Trophoblast cell (in vitro differentiated cells and primary cell): Measurements from ENCODE around the gene AK3.
A peak's percentile ranks its signal among the peaks of the same experiment; 100 is the strongest.
"Not testable (repeated sequence)": the region's sequence is repeated elsewhere in the genome, so short reads cannot be mapped to it uniquely, and the experiment has no call there.

ENCODE experiments used
- DNase-seq, 2 donors: peaks; one replicate each; pipeline ENCODE4 v3.0.0-alpha.2; 2016
- H2AFZ ChIP-seq: 2 replicates; pipeline ENCODE4 v1.6.1; 2013; ENCODE audit warnings: low read length, moderate library complexity, mild to moderate bottlenecking; ENCODE audit not compliant: insufficient read depth, poor library complexity
- H2AK5ac ChIP-seq: 2 replicates; pipeline ENCODE4 v1.6.1; 2013; ENCODE audit warnings: mild to moderate bottlenecking, low read length
- H2BK120ac ChIP-seq: 2 replicates; pipeline ENCODE4 v1.6.1; 2013; ENCODE audit warnings: low read length, mild to moderate bottlenecking, moderate library complexity; ENCODE audit not compliant: insufficient read depth, poor library complexity
- H2BK12ac ChIP-seq: 2 replicates; pipeline ENCODE4 v1.6.1; 2013; ENCODE audit warnings: mild to moderate bottlenecking, low read length, moderate library complexity
- H2BK5ac ChIP-seq: 2 replicates; pipeline ENCODE4 v1.6.1; 2013; ENCODE audit warnings: low read length, low read depth, moderate library complexity, mild to moderate bottlenecking; ENCODE audit not compliant: poor library complexity
- H3K14ac ChIP-seq: 2 replicates; pipeline ENCODE4 v1.6.1; 2013; ENCODE audit warnings: mild to moderate bottlenecking, low read length
- H3K18ac ChIP-seq: 2 replicates; pipeline ENCODE4 v1.6.1; 2013; ENCODE audit warnings: mild to moderate bottlenecking, low read length
- H3K23ac ChIP-seq: 2 replicates; pipeline ENCODE4 v1.6.1; 2013; ENCODE audit warnings: low read length
- H3K27ac ChIP-seq: 2 replicates; pipeline ENCODE4 v1.5.1; 2013; ENCODE audit warnings: low read depth, mild to moderate bottlenecking, inconsistent platforms, low read length, moderate library complexity
- H3K27me3 ChIP-seq: 2 replicates; pipeline ENCODE4 v1.6.1; 2013; ENCODE audit warnings: inconsistent platforms, mild to moderate bottlenecking, low read length, moderate library complexity; ENCODE audit not compliant: insufficient read depth
- H3K36me3 ChIP-seq, 2 experiments: 1 replicate in 1 of 2; 2 replicates in 1 of 2; pipeline ENCODE4 v1.6.1; 2013; ENCODE audit warnings: low read length in 2 of 2, mild to moderate bottlenecking in 2 of 2, moderate library complexity in 1 of 2; ENCODE audit not compliant: insufficient read depth in 2 of 2, control insufficient read depth in 1 of 2
- H3K4ac ChIP-seq: 2 replicates; pipeline ENCODE4 v1.6.1; 2013; ENCODE audit warnings: low read depth, mild to moderate bottlenecking, low read length, moderate library complexity
- H3K4me1 ChIP-seq, 2 experiments: 1 replicate in 1 of 2; 2 replicates in 1 of 2; pipeline ENCODE4 v1.6.1; 2013; ENCODE audit warnings: low read length in 2 of 2, mild to moderate bottlenecking in 2 of 2, moderate library complexity in 1 of 2; ENCODE audit not compliant: insufficient read depth in 2 of 2, control insufficient read depth in 1 of 2
- H3K4me2 ChIP-seq: 2 replicates; pipeline ENCODE4 v1.6.1; 2013; ENCODE audit warnings: inconsistent platforms, mild to moderate bottlenecking, low read length, moderate library complexity
- H3K4me3 ChIP-seq: 2 replicates; pipeline ENCODE4 v1.5.1; 2013; ENCODE audit warnings: mild to moderate bottlenecking, low read depth, low read length, inconsistent platforms
- H3K79me1 ChIP-seq: one replicate; pipeline ENCODE4 v1.6.1; 2013; ENCODE audit warnings: low read length
- H3K79me2 ChIP-seq: 2 replicates; pipeline ENCODE4 v1.6.1; 2013; ENCODE audit warnings: low read length, mild to moderate bottlenecking; ENCODE audit not compliant: control insufficient read depth, insufficient read depth, poor library complexity
- H3K9ac ChIP-seq: 2 replicates; pipeline ENCODE4 v1.6.1; 2013; ENCODE audit warnings: mild to moderate bottlenecking, low read length
- H3K9me3 ChIP-seq: 2 replicates; pipeline ENCODE4 v1.6.1; 2013; ENCODE audit warnings: low read depth, mild to moderate bottlenecking, control low read depth, inconsistent platforms, low read length; ENCODE audit not compliant: insufficient read depth
- H4K12ac ChIP-seq: 2 replicates; pipeline ENCODE4 v1.6.1; 2013; ENCODE audit warnings: low read depth, mild to moderate bottlenecking, low read length, moderate library complexity
- H4K8ac ChIP-seq: 2 replicates; pipeline ENCODE4 v1.6.1; 2013; ENCODE audit warnings: low read depth, mild to moderate bottlenecking, low read length, moderate library complexity
- H4K91ac ChIP-seq: one replicate; pipeline ENCODE4 v1.6.1; 2013; ENCODE audit warnings: low read depth, mild to moderate bottlenecking, low read length, moderate library complexity
- WGBS: extraction: QIAGEN DNeasy Blood & Tissue Kit; methylation state at CpG from one replicate; pipeline ENCODE4 v1.1.7; 2013; ENCODE audit warnings: missing lambda C conversion rate; ENCODE audit not compliant: insufficient read length, insufficient coverage; ENCODE audit errors: extremely low coverage; 5-methylcytosine and 5-hydroxymethylcytosine counted together

AK3 gene

GRCh38 chr9:4774958-4775357 is 34.0 kb upstream of the AK3 start:
- H2BK5ac ChIP-seq, H2AFZ ChIP-seq, H3K23ac ChIP-seq, H3K9me3 ChIP-seq, H3K4ac ChIP-seq, H3K27me3 ChIP-seq, H3K14ac ChIP-seq, DNase-seq, H3K4me1 ChIP-seq, H4K91ac ChIP-seq, H3K79me1 ChIP-seq, H2BK120ac ChIP-seq, H4K8ac ChIP-seq, H2BK12ac ChIP-seq, H3K27ac ChIP-seq, H2AK5ac ChIP-seq, H3K36me3 ChIP-seq, H3K4me2 ChIP-seq, H3K79me2 ChIP-seq, H4K12ac ChIP-seq, H3K4me3 ChIP-seq, H3K9ac ChIP-seq, H3K18ac ChIP-seq: not testable (repeated sequence)
- no CpG with 5 or more reads among the region's 2 CpGs for WGBS

- Histone ChIP-seq H3K79me2 (no peaks in the 10 kb centered on the region), H3K18ac (no peak overlapping the region)
These were observed 33.2 kb upstream of the AK3 start for GRCh38 chr9:4774209-4774608.

GRCh38 chr9:4771788-4772187 is 30.8 kb upstream of the AK3 start:
- Histone ChIP-seq H2BK120ac (no peak overlapping the region), H3K14ac (no peak overlapping the region), H4K91ac (no peak overlapping the region), H2BK5ac (no peak overlapping the region), H3K9me3 (no peaks in the 10 kb centered on the region), H4K8ac (no peak overlapping the region), H2BK12ac (no peak overlapping the region), H3K4me3 (no peak overlapping the region), H3K36me3 (no peaks in the 10 kb centered on the region), H3K79me2 (no peaks in the 10 kb centered on the region), H3K27me3 (no peaks in the 10 kb centered on the region), H3K23ac (no peak overlapping the region), H3K4ac (no peak overlapping the region), H3K79me1 (no peaks in the 10 kb centered on the region), H3K27ac (no peak overlapping the region), H3K4me1 (no peaks in the 10 kb centered on the region), H3K18ac (no peak overlapping the region), H3K9ac (no peak overlapping the region), H4K12ac (no peak overlapping the region), H3K4me2 (no peak overlapping the region), H2AK5ac (no peak overlapping the region), H2AFZ (no peak overlapping the region)
- WGBS = no CpG with 5 or more reads among the region's 1 CpG
- no peak for DNase-seq

More at GRCh38 chr9:4774209-4774608, 33.2 kb upstream of the AK3 start:
- Histone ChIP-seq H3K36me3 (no peaks in the 10 kb centered on the region), H2BK120ac (no peak overlapping the region), H3K4me3 (no peak overlapping the region), H3K9ac (no peak overlapping the region), H3K9me3 (no peaks in the 10 kb centered on the region), H3K27me3 (no peaks in the 10 kb centered on the region), H4K12ac (no peak overlapping the region), H2BK5ac (no peak overlapping the region), H4K8ac (no peak overlapping the region), H3K14ac (no peak overlapping the region), H2AFZ (no peak overlapping the region), H3K79me1 (no peaks in the 10 kb centered on the region), H3K27ac (no peak overlapping the region), H2AK5ac (no peak overlapping the region), H3K4me1 (no peaks in the 10 kb centered on the region), H3K4me2 (no peak overlapping the region), H2BK12ac (no peak overlapping the region), H3K4ac (no peak overlapping the region), H3K23ac (no peak overlapping the region), H4K91ac (no peak overlapping the region)
- no CpG with 5 or more reads among the region's 1 CpG for WGBS
- no peak for DNase-seq

GRCh38 chr9:4769321-4770080 is 28.5 kb upstream of the AK3 start:
- H2BK12ac ChIP-seq = no peak overlapping the region
- no peak overlapping the region for H3K18ac ChIP-seq
- no peak overlapping the region for H2BK5ac ChIP-seq
- no peaks in the 10 kb centered on the region for H3K9me3 ChIP-seq
- H3K27me3 ChIP-seq = no peaks in the 10 kb centered on the region
- no peak overlapping the region for H3K14ac ChIP-seq
- H3K27ac ChIP-seq = no peak overlapping the region
- H2AK5ac ChIP-seq = no peak overlapping the region
- H4K12ac ChIP-seq = no peak overlapping the region
- no peak overlapping the region for H2BK120ac ChIP-seq
- H3K4me1 ChIP-seq = no peaks in the 10 kb centered on the region
- no peaks in the 10 kb centered on the region for H3K79me2 ChIP-seq
- no peak overlapping the region for H3K23ac ChIP-seq
- no CpG with 5 or more reads among the region's 7 CpGs for WGBS
- H3K4ac ChIP-seq = no peak overlapping the region
- H3K4me3 ChIP-seq = no peak overlapping the region
- no peak overlapping the region for H2AFZ ChIP-seq
- H4K91ac ChIP-seq = no peak overlapping the region
- DNase-seq = no peak
- no peak overlapping the region for H3K4me2 ChIP-seq
- H3K36me3 ChIP-seq = no peaks in the 10 kb centered on the region
- H4K8ac ChIP-seq = peak overlapping the region; percentile 19
- H3K9ac ChIP-seq = no peak overlapping the region
- no peaks in the 10 kb centered on the region for H3K79me1 ChIP-seq
